GM18909 (cell line): ENCODE results near the gene ULBP1.
"Not testable (repeated sequence)": the region's sequence is repeated elsewhere in the genome, so short reads cannot be mapped to it uniquely, and the experiment has no call there.

Source experiments
- ATAC-seq: cut with Tn5 transposase; IDR thresholded peaks from one replicate; pipeline ENCODE4 v1.9.1; 2021; ENCODE audit warnings: mild to moderate bottlenecking; ENCODE audit not compliant: unreplicated experiment, poor library complexity

The ULBP1 gene

GRCh38 chr6:150001295-150002008 is 37.7 kb downstream of the ULBP1 start:
- peak; percentile 47 for ATAC-seq

- no peak for ATAC-seq
Measured at GRCh38 chr6:150002710-150003109, 39.0 kb downstream of the ULBP1 start.

- not testable (repeated sequence) for ATAC-seq
Measured at GRCh38 chr6:150003599-150003998, 39.9 kb downstream of the ULBP1 start.

- ATAC-seq: peak; percentile 20
Measured at GRCh38 chr6:150004101-150004782, 40.5 kb downstream of the ULBP1 start.

- peak; percentile 73 for ATAC-seq
Measured at GRCh38 chr6:150004783-150005717, 41.3 kb downstream of the ULBP1 start.

- no peak for ATAC-seq
Measured at GRCh38 chr6:150005761-150006651, 42.3 kb downstream of the ULBP1 start.

GRCh38 chr6:150006961-150007464 is 43.3 kb downstream of the ULBP1 start:
- no peak for ATAC-seq

- no peak for ATAC-seq
Measured at GRCh38 chr6:150008588-150008987, 44.8 kb downstream of the ULBP1 start.

- not testable (repeated sequence) for ATAC-seq
Measured at GRCh38 chr6:150012846-150013784, 49.4 kb downstream of the ULBP1 start.

GRCh38 chr6:150013785-150014622 is 50.3 kb downstream of the ULBP1 start:
- ATAC-seq: not testable (repeated sequence)

GRCh38 chr6:150014623-150015280 is 51.0 kb downstream of the ULBP1 start:
- ATAC-seq: not testable (repeated sequence)

GRCh38 chr6:150015281-150016001 is 51.7 kb downstream of the ULBP1 start:
- not testable (repeated sequence) for ATAC-seq

GRCh38 chr6:150016324-150017185 is 52.8 kb downstream of the ULBP1 start:
- ATAC-seq: peak; percentile 75

- ATAC-seq: not testable (repeated sequence)
Measured at GRCh38 chr6:150017186-150017521, 53.4 kb downstream of the ULBP1 start.

- ATAC-seq: no peak
Measured at GRCh38 chr6:150018846-150019580, 55.3 kb downstream of the ULBP1 start.
